Measurements from ENCODE around the gene HEXIM2. TPM values are rescaled to one million over a fixed set of nuclear protein-coding genes. Genes with fewer than 3 reads are reported as not detected.

The HEXIM2 gene
- total RNA-seq, 1 experiment from 2014 or later: 4.5 TPM

GRCh38 chr17:45147581-45148182 is 14.0 kb upstream of the HEXIM2 start:
- Histone ChIP-seq H3K36me3 (ENCODE audit: control insufficient read depth, insufficient read depth, low read length) (peaks cover 4% of the 10 kb centered on the region), H3K4me3 (ENCODE audit: low read depth in 2 of 2, low read length in 2 of 2) (peak overlapping the region; percentile 72 to 93), H3K4me1 (ENCODE audit: control insufficient read depth, insufficient read depth, low read length) (peaks cover 10% of the 10 kb centered on the region), H3K9me3 (ENCODE audit: control insufficient read depth, insufficient read depth, low read depth, low read length) (no peaks in the 10 kb centered on the region), H3K27me3 (ENCODE audit: control insufficient read depth, insufficient read depth, low read length) (no peaks in the 10 kb centered on the region), H3K27ac (ENCODE audit: low read length) (peak overlapping the region; percentile 100)
- intact Hi-C loops (cut with micrococcal nuclease; ENCODE audit: unreplicated experiment): no loop called here
- TF ChIP-seq POLR2AphosphoS5 (IDR thresholded peaks at IDR 0.05; ENCODE audit: low read depth, low read length): no peak
- peak; percentile 77 for TF ChIP-seq TCF7L2 (IDR thresholded peaks at IDR 0.05; ENCODE audit: low read depth, low read length)
- in situ Hi-C loops (cut with HindIII; ENCODE audit: low pct_unique_long_range_greater_than_20kb, low sequenced_read_pairs): no loop called here
- BruUV-seq (replicated peaks): no TSS peak
- ChIA-PET CTCF (interaction anchor here (0.6 to 5.5 kb wide), 3 partner anchors 12 to 279 kb away, joined by 3 to 31 read pairs (median 7); partner anchors contain the start of gene ACBD4), POLR2A (interaction anchor here (0.6 to 2.1 kb wide), 5 partner anchors 12 to 79 kb away, joined by 3 to 5 read pairs (median 3); partner anchors contain the start of gene ACBD4)
- ATAC-seq: peak; percentile 61
- DNase-seq (ENCODE audit: low read depth, low spot score): peak; percentile 85

GRCh38 chr17:45148183-45149036 is 13.3 kb upstream of the HEXIM2 start, which contains the start of gene HEXIM1:
Gene HEXIM1 (plus strand): TSS chr17:45148475. CDS start chr17:45149191, 716 bp downstream.
- intact Hi-C loops (cut with micrococcal nuclease; ENCODE audit: unreplicated experiment): no loop called here
- TSS peak; percentile 93 for BruUV-seq (replicated peaks)

More at GRCh38 chr17:45148183-45149036, 13.3 kb upstream of the HEXIM2 start, which contains the start of gene HEXIM1:
- ChIA-PET CTCF (interaction anchor here (0.6 to 5.5 kb wide), 8 partner anchors 11 to 278 kb away, joined by 3 to 40 read pairs (median 6); partner anchors contain the start of gene ACBD4), POLR2A (interaction anchor here (0.6 to 2.1 kb wide), 8 partner anchors 11 to 78 kb away, joined by 3 to 11 read pairs (median 4); partner anchors contain the start of gene ACBD4)
- in situ Hi-C loops (cut with HindIII; ENCODE audit: low pct_unique_long_range_greater_than_20kb, low sequenced_read_pairs): no loop called here
- ATAC-seq (peak; percentile 88), DNase-seq (ENCODE audit: low read depth, low spot score) (peak; percentile 93)
- TF ChIP-seq REST (IDR thresholded peaks at IDR 0.05; ENCODE audit: insufficient read depth in 1 of 2, low read depth in 2 of 2, low read length in 1 of 2) (0 out of 4 replicates have a peak, but pooled peaks of 1 of the 2 experiments have one; percentile 17), SIN3A (IDR thresholded peaks at IDR 0.05; ENCODE audit: borderline replicate concordance, insufficient read depth, low read depth, low read length) (peak; percentile 91; the same call in 1 of the 2 replicates), CTCF (IDR thresholded peaks at IDR 0.05) (no peak), TCF7L2 (IDR thresholded peaks at IDR 0.05; ENCODE audit: low read depth, low read length) (no peak), POLR2AphosphoS5 (IDR thresholded peaks at IDR 0.05; ENCODE audit: low read depth, low read length) (peak; percentile 100)
- no peaks in the 10 kb centered on the region for H3K27me3 ChIP-seq (ENCODE audit: control insufficient read depth, insufficient read depth, low read length)
- peaks cover 4% of the 10 kb centered on the region for H3K36me3 ChIP-seq (ENCODE audit: control insufficient read depth, insufficient read depth, low read length)
- H3K9me3 ChIP-seq (ENCODE audit: control insufficient read depth, insufficient read depth, low read depth, low read length): no peaks in the 10 kb centered on the region
- peak within 1 kb of the TSS; percentile 77 to 93 for H3K4me3 ChIP-seq (ENCODE audit: low read depth in 2 of 2, low read length in 2 of 2)
- peaks cover 10% of the 10 kb centered on the region for H3K4me1 ChIP-seq (ENCODE audit: control insufficient read depth, insufficient read depth, low read length)
- H3K27ac ChIP-seq (ENCODE audit: low read length): peak within 1 kb of the TSS; percentile 100
